ENCODE data around the gene NAGK. TPM values are rescaled to one million over a fixed set of nuclear protein-coding genes. Genes with fewer than 3 reads are reported as not detected.

The NAGK gene
- total RNA-seq, 2 donors from 2014 or later: 46.6 to 125 TPM

- H3K27ac ChIP-seq: no peak overlapping the region
- no peaks in the 10 kb centered on the region for H3K27me3 ChIP-seq (replicated peaks; ENCODE audit: insufficient read depth)
- H3K9me3 ChIP-seq: no peaks in the 10 kb centered on the region
- H3K4me3 ChIP-seq: no peak overlapping the region
- no peak for ATAC-seq (ENCODE audit: insufficient number of reproducible peaks, low FRiP score, low read depth)
- DNase-seq (ENCODE audit: low spot score): no peak
- H3K36me3 ChIP-seq: no peaks in the 10 kb centered on the region
- H3K4me1 ChIP-seq (ENCODE audit: control insufficient read depth in 1 of 2, low read depth in 2 of 2): no peaks in the 10 kb centered on the region
- TF ChIP-seq, protein P1, sequence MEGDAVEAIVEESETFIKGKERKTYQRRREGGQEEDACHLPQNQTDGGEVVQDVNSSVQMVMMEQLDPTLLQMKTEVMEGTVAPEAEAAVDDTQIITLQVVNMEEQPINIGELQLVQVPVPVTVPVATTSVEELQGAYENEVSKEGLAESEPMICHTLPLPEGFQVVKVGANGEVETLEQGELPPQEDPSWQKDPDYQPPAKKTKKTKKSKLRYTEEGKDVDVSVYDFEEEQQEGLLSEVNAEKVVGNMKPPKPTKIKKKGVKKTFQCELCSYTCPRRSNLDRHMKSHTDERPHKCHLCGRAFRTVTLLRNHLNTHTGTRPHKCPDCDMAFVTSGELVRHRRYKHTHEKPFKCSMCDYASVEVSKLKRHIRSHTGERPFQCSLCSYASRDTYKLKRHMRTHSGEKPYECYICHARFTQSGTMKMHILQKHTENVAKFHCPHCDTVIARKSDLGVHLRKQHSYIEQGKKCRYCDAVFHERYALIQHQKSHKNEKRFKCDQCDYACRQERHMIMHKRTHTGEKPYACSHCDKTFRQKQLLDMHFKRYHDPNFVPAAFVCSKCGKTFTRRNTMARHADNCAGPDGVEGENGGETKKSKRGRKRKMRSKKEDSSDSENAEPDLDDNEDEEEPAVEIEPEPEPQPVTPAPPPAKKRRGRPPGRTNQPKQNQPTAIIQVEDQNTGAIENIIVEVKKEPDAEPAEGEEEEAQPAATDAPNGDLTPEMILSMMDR (IDR thresholded peaks at IDR 0.05): no peak
These were observed 8.2 kb upstream of the NAGK start for GRCh38 chr2:71060211-71060610.

DNA sequence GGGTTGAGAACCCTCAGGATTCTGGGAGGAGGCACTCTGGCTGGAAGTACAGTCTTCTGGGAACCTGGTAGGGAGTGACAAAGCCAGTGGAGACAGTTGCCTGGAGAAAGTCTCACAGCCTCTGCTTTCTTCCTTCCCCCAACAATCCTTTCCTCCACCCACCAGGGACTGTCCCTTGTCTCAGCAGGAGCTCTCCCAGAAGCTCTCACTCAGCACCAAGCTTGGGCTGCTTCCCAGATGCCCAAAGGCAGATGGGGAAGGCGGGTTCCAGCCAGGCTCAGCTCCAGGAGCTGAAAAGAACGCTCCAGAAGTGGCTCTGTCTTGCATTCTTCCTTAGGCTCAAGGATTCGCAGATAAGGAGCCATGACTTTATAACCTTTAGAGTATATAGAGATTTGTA lies 7.6 kb upstream of the NAGK start:
- Histone ChIP-seq H3K9me3 (no peaks in the 10 kb centered on the region), H3K4me1 (ENCODE audit: control insufficient read depth in 1 of 2, low read depth in 2 of 2) (no peaks in the 10 kb centered on the region), H3K36me3 (no peaks in the 10 kb centered on the region), H3K4me3 (no peak overlapping the region), H3K27me3 (replicated peaks; ENCODE audit: insufficient read depth) (no peaks in the 10 kb centered on the region), H3K27ac (no peak overlapping the region)
- TF ChIP-seq, protein P1 (IDR thresholded peaks at IDR 0.05): no peak
- DNase-seq (ENCODE audit: low spot score) (no peak), ATAC-seq (ENCODE audit: insufficient number of reproducible peaks, low FRiP score, low read depth) (no peak)

- Histone ChIP-seq H3K27ac (no peak overlapping the region), H3K4me3 (no peak overlapping the region), H3K36me3 (no peaks in the 10 kb centered on the region), H3K9me3 (no peaks in the 10 kb centered on the region), H3K4me1 (ENCODE audit: control insufficient read depth in 1 of 2, low read depth in 2 of 2) (peaks cover 0 to 3% of the 10 kb centered on the region in 2 donors), H3K27me3 (replicated peaks; ENCODE audit: insufficient read depth) (no peaks in the 10 kb centered on the region)
- DNase-seq (ENCODE audit: low spot score): no peak
- TF ChIP-seq, protein P1 (IDR thresholded peaks at IDR 0.05): no peak
- no peak for ATAC-seq (ENCODE audit: insufficient number of reproducible peaks, low FRiP score, low read depth)
These were observed 5.2 kb upstream of the NAGK start for GRCh38 chr2:71063216-71063615.

DNA sequence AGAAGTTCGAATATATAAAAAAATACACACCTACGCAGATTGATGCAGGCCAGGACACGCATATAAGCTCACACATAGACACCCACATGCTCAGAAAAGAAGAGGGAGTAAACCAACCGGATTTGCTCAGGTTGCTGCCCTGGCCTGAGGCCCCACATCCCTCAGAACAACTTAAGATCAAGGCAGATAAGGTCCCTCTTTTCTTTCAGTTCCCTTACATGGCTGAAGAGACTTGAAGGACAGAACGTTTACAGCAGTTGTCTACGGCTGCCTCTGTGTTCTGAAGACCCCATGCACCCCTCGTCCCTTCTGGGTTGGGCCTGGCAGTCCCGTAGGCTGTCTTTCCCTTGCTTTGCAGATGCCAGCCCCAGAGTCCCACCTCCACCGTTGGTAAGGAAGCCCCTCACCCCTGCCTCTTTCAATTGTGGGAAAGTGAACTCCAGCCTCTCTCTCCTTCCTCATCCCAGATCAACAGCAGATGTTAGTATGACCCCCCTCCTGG lies 4.3 kb upstream of the NAGK start:
- H3K36me3 ChIP-seq: no peaks in the 10 kb centered on the region
- ATAC-seq (ENCODE audit: insufficient number of reproducible peaks, low FRiP score, low read depth) (no peak), DNase-seq (ENCODE audit: low spot score) (no peak)
- H3K27ac ChIP-seq: peak overlapping the region in 1 of 2 donors; percentile 34
- no peaks in the 10 kb centered on the region for H3K9me3 ChIP-seq
- H3K4me3 ChIP-seq: no peak overlapping the region
- peaks cover 3% of the 10 kb centered on the region in 2 donors for H3K4me1 ChIP-seq (ENCODE audit: control insufficient read depth in 1 of 2, low read depth in 2 of 2)
- TF ChIP-seq, protein P1 (IDR thresholded peaks at IDR 0.05): no peak
- no peaks in the 10 kb centered on the region for H3K27me3 ChIP-seq (replicated peaks; ENCODE audit: insufficient read depth)

- no peak for ATAC-seq (ENCODE audit: insufficient number of reproducible peaks, low FRiP score, low read depth)
- peak overlapping the region in 1 of 2 donors; percentile 4 for H3K27ac ChIP-seq
These were observed 3.5 kb upstream of the NAGK start for GRCh38 chr2:71064754-71065621.

More at GRCh38 chr2:71064754-71065621, 3.5 kb upstream of the NAGK start:
- DNase-seq (ENCODE audit: low spot score): no peak
- no peaks in the 10 kb centered on the region for H3K9me3 ChIP-seq
- H3K36me3 ChIP-seq: no peaks in the 10 kb centered on the region
- H3K4me1 ChIP-seq (ENCODE audit: control insufficient read depth in 1 of 2, low read depth in 2 of 2): peaks cover 9 to 12% of the 10 kb centered on the region in 2 donors
- TF ChIP-seq, protein P1 (IDR thresholded peaks at IDR 0.05): no peak
- H3K4me3 ChIP-seq: no peak overlapping the region
- H3K27me3 ChIP-seq (replicated peaks; ENCODE audit: insufficient read depth): no peaks in the 10 kb centered on the region
